ENCODE data around the gene MAF. TPM values are rescaled to one million over a fixed set of nuclear protein-coding genes. Genes with fewer than 3 reads are reported as not detected.

Gene MAF
- total RNA-seq, 1 experiment from 2014 or later, result 4.9 TPM

- no peak overlapping the region for H3K4me3 Mint-ChIP-seq
Measured at GRCh38 chr16:79593754-79594153, 6.8 kb downstream of the MAF start.

More at GRCh38 chr16:79593754-79594153, 6.8 kb downstream of the MAF start:
- H3K56ac ChIP-seq (ENCODE audit: insufficient read length, low read depth, low read length), result no peak overlapping the region
- H3K18ac ChIP-seq (ENCODE audit: insufficient read length, low read depth, low read length), result no peak overlapping the region
- H2BK15ac ChIP-seq (ENCODE audit: low read depth, low read length), result no peak overlapping the region
- H4K20me1 ChIP-seq (ENCODE audit: control insufficient read depth, insufficient read depth, insufficient read length), result peaks cover 3% of the 10 kb centered on the region
- H3K9me3 Mint-ChIP-seq, result no peaks in the 10 kb centered on the region
- H3K27me3 Mint-ChIP-seq (ENCODE audit: low read depth), result peaks cover 13% of the 10 kb centered on the region
- H2BK12ac ChIP-seq (ENCODE audit: insufficient read length, low read depth, low read length), result no peak overlapping the region
- no peak overlapping the region for H3K27ac ChIP-seq (ENCODE audit: insufficient read length, low read depth, low read length)
- H3K14ac ChIP-seq (ENCODE audit: insufficient read depth, low read length), result no peak overlapping the region
- H3K27me3 ChIP-seq (ENCODE audit: insufficient read depth, low read length), result no peaks in the 10 kb centered on the region; the same call in 1 of the 2 replicates
- H2AFZ ChIP-seq (ENCODE audit: low read length), result no peak overlapping the region
- H4K91ac ChIP-seq (ENCODE audit: insufficient read length, low read depth, low read length), result no peak overlapping the region
- H3K79me2 ChIP-seq (ENCODE audit: insufficient read depth, low read length), result no peaks in the 10 kb centered on the region
- no peak overlapping the region for H3K4me2 ChIP-seq (ENCODE audit: insufficient read depth, insufficient read length, low read length)
- H3K9me3 ChIP-seq (ENCODE audit: control insufficient read depth, low read depth, low read length), result no peaks in the 10 kb centered on the region
- H3K9ac ChIP-seq (ENCODE audit: extremely low read depth, insufficient read length, low read length), result no peak overlapping the region
- H2BK120ac ChIP-seq (ENCODE audit: low read depth, low read length, poor library complexity, severe bottlenecking), result no peak overlapping the region
- H4K5ac ChIP-seq (ENCODE audit: insufficient read length, low read depth, low read length), result no peak overlapping the region
- H3K23ac ChIP-seq (ENCODE audit: insufficient read length, low read depth, low read length), result no peak overlapping the region
- no peak overlapping the region for H2BK20ac ChIP-seq (ENCODE audit: low read depth, low read length, poor library complexity, severe bottlenecking)
- no peaks in the 10 kb centered on the region for H3K79me1 ChIP-seq (ENCODE audit: insufficient read depth, low read depth, low read length, poor library complexity, severe bottlenecking)
- H3K4me1 ChIP-seq (ENCODE audit: insufficient read depth, low read length), result peaks cover 6% of the 10 kb centered on the region; the same call in 1 of the 2 replicates
- no CpG with 5 or more reads among the region's 8 CpGs for WGBS (ENCODE audit: extremely low coverage, insufficient read length, low lambda C conversion rate)
- peaks cover 46 to 72% of the 10 kb centered on the region in 2 experiments for H3K4me1 Mint-ChIP-seq
- H3K27ac Mint-ChIP-seq, result no peak overlapping the region
- peaks cover 4% of the 10 kb centered on the region for H3K23me2 ChIP-seq (ENCODE audit: insufficient read length, low read depth, low read length, poor library complexity, severe bottlenecking)
- no peak overlapping the region for H4K8ac ChIP-seq (replicated peaks; ENCODE audit: insufficient read length, low read depth, low read length)
- no peaks in the 10 kb centered on the region; a peak in 2 of 7 replicates for H3K36me3 Mint-ChIP-seq (ENCODE audit: insufficient read depth in 1 of 3, low read depth in 3 of 3)
- no peak overlapping the region for H2AK5ac ChIP-seq (ENCODE audit: insufficient read length, low read length)
- TF ChIP-seq CTCF (conservative IDR thresholded peaks at IDR 0.05), result no peak
- H3T11ph ChIP-seq (ENCODE audit: low read length), result no peak overlapping the region
- H3K4ac ChIP-seq (ENCODE audit: low read depth, low read length), result no peak overlapping the region
- DNase-seq, result no peak
- no peak overlapping the region for H2BK5ac ChIP-seq (ENCODE audit: insufficient read length, low read length)
